ENCODE measurements around the gene PPP1R15B. TPM values are rescaled to one million over a fixed set of nuclear protein-coding genes. Genes with fewer than 3 reads are reported as not detected.

PPP1R15B gene
- total and polyA plus RNA-seq, 10 of the 15 experiments (the other 5 are each of a cell fraction or from before 2014, with no cell fraction given) = 13.9 to 38.1 (median 26.5) TPM

DNA sequence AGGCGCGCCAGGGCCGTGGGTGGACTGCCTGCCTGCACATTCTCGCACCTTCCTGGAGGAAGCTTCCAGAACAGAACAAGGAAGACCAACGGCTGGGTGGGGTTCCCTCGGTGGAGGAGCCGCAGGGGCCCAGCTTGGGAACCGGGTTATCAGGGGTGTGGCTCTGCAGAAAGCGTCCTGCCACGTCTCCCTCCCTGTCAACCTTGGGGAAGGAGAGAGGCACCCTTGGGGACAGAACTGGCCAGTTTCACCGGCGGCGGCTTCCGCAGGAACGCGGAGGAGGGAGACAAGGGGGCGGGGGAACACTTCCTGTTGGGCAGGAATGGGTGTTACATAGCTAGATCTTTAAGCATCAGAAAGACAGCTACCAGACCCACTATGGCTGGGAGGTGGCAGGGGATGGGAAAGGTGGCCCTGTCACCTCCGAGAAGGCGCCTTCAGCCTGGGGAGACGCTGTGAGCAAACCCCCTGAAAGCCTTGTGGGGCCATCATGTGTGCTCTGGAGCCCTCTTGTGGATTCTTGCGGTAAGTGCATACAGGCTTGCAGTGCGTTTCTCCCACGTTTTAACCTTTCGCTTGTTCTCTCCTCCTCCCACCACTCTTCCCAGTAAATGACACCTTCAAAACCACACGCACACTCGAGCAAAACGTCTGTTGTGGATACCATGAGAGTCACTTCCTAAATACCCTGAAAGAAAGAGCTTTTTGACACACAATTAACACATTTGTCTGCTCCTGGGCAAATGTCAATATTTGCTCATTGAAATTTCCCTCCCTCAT is 48.1 kb downstream of the PPP1R15B start (continued):
- TF ChIP-seq, protein P1, sequence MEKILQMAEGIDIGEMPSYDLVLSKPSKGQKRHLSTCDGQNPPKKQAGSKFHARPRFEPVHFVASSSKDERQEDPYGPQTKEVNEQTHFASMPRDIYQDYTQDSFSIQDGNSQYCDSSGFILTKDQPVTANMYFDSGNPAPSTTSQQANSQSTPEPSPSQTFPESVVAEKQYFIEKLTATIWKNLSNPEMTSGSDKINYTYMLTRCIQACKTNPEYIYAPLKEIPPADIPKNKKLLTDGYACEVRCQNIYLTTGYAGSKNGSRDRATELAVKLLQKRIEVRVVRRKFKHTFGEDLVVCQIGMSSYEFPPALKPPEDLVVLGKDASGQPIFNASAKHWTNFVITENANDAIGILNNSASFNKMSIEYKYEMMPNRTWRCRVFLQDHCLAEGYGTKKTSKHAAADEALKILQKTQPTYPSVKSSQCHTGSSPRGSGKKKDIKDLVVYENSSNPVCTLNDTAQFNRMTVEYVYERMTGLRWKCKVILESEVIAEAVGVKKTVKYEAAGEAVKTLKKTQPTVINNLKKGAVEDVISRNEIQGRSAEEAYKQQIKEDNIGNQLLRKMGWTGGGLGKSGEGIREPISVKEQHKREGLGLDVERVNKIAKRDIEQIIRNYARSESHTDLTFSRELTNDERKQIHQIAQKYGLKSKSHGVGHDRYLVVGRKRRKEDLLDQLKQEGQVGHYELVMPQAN (conservative IDR thresholded peaks at IDR 0.05) = no peak
- TF ChIP-seq RB1 (IDR thresholded peaks at IDR 0.05; ENCODE audit: borderline replicate concordance) (peak; percentile 57; the same call in 1 of the 2 replicates), SMAD1 (IDR thresholded peaks at IDR 0.05; ENCODE audit: low read depth, partially characterized antibody) (no peak), BHLHE40 (IDR thresholded peaks at IDR 0.05; ENCODE audit: borderline replicate concordance in 1 of 2, low read depth in 2 of 2, low read length in 1 of 2) (peak; percentile 38 to 60; a peak in 3 of 4 replicates), YBX1 (IDR thresholded peaks at IDR 0.05) (0 out of 2 replicates have a peak, but pooled peaks have one; percentile 33), SMAD5 (IDR thresholded peaks at IDR 0.05; ENCODE audit: low read depth) (no peak), SMARCA5 (IDR thresholded peaks at IDR 0.05) (peak; percentile 46; the same call in 1 of the 2 replicates), JUND (IDR thresholded peaks at IDR 0.05; ENCODE audit: low read depth, low read length) (no peak), SUZ12 (IDR thresholded peaks at IDR 0.05; ENCODE audit: unreplicated experiment) (no peak), BACH1 (IDR thresholded peaks at IDR 0.05; ENCODE audit: borderline replicate concordance) (peak; percentile 46; the same call in 1 of the 2 replicates), YY1 (IDR thresholded peaks at IDR 0.05; ENCODE audit: low read depth, low read length) (peak; percentile 72), ETV6 (conservative IDR thresholded peaks at IDR 0.05 in 1 of 2, IDR thresholded peaks at IDR 0.05 in 1 of 2; ENCODE audit: borderline replicate concordance in 1 of 2, low read depth in 1 of 2) (peak in 1 of 2 experiments; percentile 76; a peak in 1 of 4 replicates), SMC3 (IDR thresholded peaks at IDR 0.05; ENCODE audit: borderline replicate concordance, low read length) (peak; percentile 87), HDGF (IDR thresholded peaks at IDR 0.05) (peak; percentile 85; the same call in 1 of the 2 replicates), GATAD2B (conservative IDR thresholded peaks at IDR 0.05; ENCODE audit: low read depth) (0 out of 2 replicates have a peak, but pooled peaks have one; percentile 56), POU2F2 (IDR thresholded peaks at IDR 0.05; ENCODE audit: borderline replicate concordance, low read depth, low read length) (peak; percentile 78; the same call in 1 of the 3 replicates)
- TF ChIP-seq, protein P2, sequence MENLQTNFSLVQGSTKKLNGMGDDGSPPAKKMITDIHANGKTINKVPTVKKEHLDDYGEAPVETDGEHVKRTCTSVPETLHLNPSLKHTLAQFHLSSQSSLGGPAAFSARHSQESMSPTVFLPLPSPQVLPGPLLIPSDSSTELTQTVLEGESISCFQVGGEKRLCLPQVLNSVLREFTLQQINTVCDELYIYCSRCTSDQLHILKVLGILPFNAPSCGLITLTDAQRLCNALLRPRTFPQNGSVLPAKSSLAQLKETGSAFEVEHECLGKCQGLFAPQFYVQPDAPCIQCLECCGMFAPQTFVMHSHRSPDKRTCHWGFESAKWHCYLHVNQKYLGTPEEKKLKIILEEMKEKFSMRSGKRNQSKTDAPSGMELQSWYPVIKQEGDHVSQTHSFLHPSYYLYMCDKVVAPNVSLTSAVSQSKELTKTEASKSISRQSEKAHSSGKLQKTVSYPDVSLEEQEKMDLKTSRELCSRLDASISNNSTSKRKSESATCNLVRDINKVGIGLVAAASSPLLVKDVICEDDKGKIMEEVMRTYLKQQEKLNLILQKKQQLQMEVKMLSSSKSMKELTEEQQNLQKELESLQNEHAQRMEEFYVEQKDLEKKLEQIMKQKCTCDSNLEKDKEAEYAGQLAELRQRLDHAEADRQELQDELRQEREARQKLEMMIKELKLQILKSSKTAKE (IDR thresholded peaks at IDR 0.05; ENCODE audit: low read depth, poor library complexity, severe bottlenecking) = peak; percentile 35
- TF ChIP-seq, protein P3, sequence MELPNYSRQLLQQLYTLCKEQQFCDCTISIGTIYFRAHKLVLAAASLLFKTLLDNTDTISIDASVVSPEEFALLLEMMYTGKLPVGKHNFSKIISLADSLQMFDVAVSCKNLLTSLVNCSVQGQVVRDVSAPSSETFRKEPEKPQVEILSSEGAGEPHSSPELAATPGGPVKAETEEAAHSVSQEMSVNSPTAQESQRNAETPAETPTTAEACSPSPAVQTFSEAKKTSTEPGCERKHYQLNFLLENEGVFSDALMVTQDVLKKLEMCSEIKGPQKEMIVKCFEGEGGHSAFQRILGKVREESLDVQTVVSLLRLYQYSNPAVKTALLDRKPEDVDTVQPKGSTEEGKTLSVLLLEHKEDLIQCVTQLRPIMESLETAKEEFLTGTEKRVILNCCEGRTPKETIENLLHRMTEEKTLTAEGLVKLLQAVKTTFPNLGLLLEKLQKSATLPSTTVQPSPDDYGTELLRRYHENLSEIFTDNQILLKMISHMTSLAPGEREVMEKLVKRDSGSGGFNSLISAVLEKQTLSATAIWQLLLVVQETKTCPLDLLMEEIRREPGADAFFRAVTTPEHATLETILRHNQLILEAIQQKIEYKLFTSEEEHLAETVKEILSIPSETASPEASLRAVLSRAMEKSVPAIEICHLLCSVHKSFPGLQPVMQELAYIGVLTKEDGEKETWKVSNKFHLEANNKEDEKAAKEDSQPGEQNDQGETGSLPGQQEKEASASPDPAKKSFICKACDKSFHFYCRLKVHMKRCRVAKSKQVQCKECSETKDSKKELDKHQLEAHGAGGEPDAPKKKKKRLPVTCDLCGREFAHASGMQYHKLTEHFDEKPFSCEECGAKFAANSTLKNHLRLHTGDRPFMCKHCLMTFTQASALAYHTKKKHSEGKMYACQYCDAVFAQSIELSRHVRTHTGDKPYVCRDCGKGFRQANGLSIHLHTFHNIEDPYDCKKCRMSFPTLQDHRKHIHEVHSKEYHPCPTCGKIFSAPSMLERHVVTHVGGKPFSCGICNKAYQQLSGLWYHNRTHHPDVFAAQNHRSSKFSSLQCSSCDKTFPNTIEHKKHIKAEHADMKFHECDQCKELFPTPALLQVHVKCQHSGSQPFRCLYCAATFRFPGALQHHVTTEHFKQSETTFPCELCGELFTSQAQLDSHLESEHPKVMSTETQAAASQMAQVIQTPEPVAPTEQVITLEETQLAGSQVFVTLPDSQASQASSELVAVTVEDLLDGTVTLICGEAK (IDR thresholded peaks at IDR 0.05; ENCODE audit: borderline replicate concordance) = peak; percentile 59; the same call in 1 of the 2 replicates

All from GM12878 (cell line).